NCI-H748 (cell line): ENCODE measurements around the gene LGALS1.

Experiments
- DNase-seq: peaks from one replicate; lab custom pipeline; 2025; ENCODE audit not compliant: unreplicated experiment; lab: John Stamatoyannopoulos, UW

Gene LGALS1

GRCh38 chr22:37661160-37661924, 14.1 kb upstream of the LGALS1 start:
- DNase-seq = peak; percentile 68

GRCh38 chr22:37662039-37662438, 13.4 kb upstream of the LGALS1 start:
- DNase-seq = no peak

GRCh38 chr22:37663521-37664140, 11.8 kb upstream of the LGALS1 start:
- DNase-seq = no peak

- DNase-seq = no peak
These were observed 11.0 kb upstream of the LGALS1 start for GRCh38 chr22:37664249-37665101.

- no peak for DNase-seq
These were observed 9.9 kb upstream of the LGALS1 start for GRCh38 chr22:37665487-37665886.

GRCh38 chr22:37669586-37669985, 5.8 kb upstream of the LGALS1 start:
- DNase-seq = no peak

- DNase-seq = no peak
These were observed 3.1 kb upstream of the LGALS1 start for GRCh38 chr22:37672206-37672919.

- no peak for DNase-seq
These were observed 2.4 kb upstream of the LGALS1 start for GRCh38 chr22:37672920-37673455.

GRCh38 chr22:37674248-37674647, 1.2 kb upstream of the LGALS1 start:
- DNase-seq = no peak

GRCh38 chr22:37675930-37676735, 697 bp downstream of the LGALS1 start:
- DNase-seq = no peak

- DNase-seq = peak; percentile 71
These were observed 1.5 kb downstream of the LGALS1 start for GRCh38 chr22:37676736-37677492.

GRCh38 chr22:37677493-37677974, 2.1 kb downstream of the LGALS1 start:
- no peak for DNase-seq

- no peak for DNase-seq
These were observed 2.9 kb downstream of the LGALS1 start for GRCh38 chr22:37678372-37678771.

GRCh38 chr22:37679670-37680069, 4.2 kb downstream of the LGALS1 start:
- no peak for DNase-seq

- DNase-seq = no peak
These were observed 4.9 kb downstream of the LGALS1 start for GRCh38 chr22:37680191-37680851.

- no peak for DNase-seq
These were observed 5.6 kb downstream of the LGALS1 start for GRCh38 chr22:37681001-37681424.

GRCh38 chr22:37681556-37682049, 6.2 kb downstream of the LGALS1 start:
- peak; percentile 56 for DNase-seq
